HG02763 (cell line): ENCODE data around the gene BTBD6.
"Not testable (repeated sequence)": the region's sequence is repeated elsewhere in the genome, so short reads cannot be mapped to it uniquely, and the experiment has no call there.

ENCODE experiments used
- ATAC-seq: cut with Tn5 transposase; IDR thresholded peaks from one replicate; pipeline ENCODE4 v1.9.1; 2021; ENCODE audit warnings: mild to moderate bottlenecking, moderate library complexity; ENCODE audit not compliant: unreplicated experiment

Gene BTBD6

DNA sequence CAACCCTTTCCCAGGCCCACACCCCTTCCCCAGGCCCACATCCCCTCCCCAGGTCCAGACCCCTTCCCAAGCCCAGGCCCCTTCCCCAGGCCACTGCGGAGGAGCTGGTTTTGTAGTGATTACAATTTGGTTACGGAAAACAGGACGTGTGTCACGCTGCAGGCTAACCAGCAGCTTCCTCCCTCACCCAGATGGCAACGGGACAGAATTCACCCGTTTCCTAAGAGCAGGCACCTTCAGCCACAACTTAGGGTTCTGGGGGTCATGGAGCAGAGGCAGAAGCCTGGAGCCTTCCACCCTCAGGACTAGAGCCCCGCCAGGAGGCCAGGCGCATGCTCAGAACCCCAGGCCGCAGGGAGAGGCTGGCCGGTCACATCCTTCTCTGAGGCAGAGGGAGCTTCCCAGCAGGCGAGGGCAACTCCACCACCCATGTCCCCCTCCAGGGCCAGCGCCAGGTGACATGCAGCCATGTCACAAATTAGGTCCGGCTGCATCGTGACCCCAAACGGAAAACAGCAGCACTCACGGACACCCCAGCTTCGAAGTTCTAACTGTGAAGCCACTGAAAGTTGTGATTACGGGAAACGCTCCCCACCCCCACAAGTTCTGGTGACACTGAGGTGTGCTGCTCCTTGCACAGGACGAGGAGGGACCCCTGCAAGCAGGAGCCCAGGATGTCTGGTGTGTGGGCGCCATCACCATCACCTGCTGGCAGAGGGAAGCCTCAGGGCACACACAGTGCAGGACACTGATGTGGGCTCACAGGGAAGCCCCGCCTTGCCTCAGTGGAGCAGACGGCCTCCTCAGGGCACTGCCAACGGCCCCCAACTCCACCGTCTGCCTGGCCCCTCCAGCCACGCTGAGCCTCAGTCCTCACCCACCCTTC, 44.7 kb downstream of the BTBD6 start:
- ATAC-seq = no peak

DNA sequence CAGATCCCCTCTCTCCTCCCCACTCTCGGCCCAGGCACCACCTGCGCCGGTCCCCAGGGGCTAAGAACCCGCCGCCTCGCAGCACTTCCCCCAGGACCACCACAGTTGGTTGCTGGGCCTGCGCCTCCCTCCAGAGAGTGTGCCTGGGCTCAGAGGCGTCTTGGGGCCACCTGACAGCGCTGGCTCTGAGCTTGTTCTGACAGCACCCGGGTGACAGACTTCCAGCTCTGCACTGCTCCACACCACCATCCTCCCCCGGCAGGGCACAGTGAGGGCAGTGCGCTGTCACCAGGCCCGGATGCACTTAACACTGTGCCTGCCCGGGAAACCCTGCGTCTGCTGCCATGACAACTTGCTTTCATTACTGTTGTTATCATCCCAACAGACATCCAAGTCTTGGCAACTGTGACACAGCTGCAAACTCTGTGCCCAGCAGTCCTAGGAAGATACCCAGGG, 45.8 kb downstream of the BTBD6 start:
- no peak for ATAC-seq

DNA sequence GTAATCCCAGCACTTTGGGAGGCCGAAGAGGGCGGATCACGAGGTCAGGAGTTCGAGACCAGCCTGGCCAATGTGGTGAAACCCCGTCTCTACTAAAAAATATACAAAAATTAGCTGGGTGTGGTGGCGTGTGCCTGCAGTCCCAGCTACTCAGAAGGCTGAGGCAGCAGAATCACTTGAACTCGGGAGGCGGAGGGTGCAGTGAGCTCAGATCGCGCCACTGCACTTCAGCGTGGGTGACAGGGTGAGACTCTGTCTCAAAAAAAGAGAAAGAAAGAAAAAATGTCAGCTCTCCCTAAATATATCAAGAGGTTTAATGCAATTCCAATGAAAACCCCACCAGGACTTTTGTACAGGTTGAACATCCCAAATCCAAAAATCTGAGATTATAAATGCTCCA, 49.0 kb downstream of the BTBD6 start:
- not testable (repeated sequence) for ATAC-seq

DNA sequence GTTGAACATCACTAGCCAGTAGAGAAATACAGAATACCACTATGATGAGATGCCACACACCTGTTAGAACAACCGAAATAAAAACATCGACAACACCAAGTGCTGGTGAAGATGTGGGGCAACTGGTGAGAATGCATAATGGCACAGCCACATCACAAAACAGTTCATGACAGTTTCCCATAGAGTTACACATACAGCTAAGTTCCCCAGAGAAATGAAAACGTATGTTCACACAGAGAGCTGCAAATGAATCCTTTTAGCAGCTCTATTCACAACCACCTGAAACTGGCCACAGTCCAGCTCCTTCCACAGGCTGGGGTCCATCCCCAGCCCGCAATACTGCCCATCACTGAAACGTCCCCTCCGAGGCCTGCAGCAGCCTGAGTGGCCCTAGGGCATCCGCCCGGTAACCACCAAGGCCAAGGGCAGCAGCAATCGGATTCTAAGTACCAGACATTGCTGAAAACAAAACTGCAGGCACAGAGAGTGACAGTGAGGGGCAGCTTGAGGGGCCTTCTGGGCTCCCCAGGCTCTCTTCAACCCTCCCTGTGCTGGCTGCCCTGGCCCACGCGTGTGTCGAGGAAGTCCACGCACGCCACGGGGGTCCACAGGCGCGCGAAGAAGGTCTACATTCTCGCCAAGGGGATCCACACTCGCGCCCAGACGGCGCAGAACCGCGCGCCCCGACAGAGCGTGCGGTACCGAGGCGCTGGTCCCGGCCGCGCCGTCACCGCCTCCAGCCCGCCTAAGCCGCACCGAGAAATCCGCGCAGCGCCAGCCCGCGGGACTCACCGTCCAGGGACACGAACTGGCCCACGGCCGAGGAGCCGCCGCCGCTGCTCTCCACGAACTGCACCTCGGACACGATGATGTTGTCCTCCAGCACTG, 51.6 kb downstream of the BTBD6 start:
- ATAC-seq = peak; percentile 6
